Astrocyte (in vitro differentiated cells and primary cell): ENCODE measurements around the gene CD58. TPM values are rescaled to one million over a fixed set of nuclear protein-coding genes. Genes with fewer than 3 reads are reported as not detected.
A peak's percentile ranks its signal among the peaks of the same experiment; 100 is the strongest.

Source experiments
- DNase-seq: peaks from one replicate; pipeline ENCODE4 v3.0.0-alpha.2; 2010; ENCODE audit warnings: low read depth
- FAIRE-seq: peaks from 2 replicates; lab custom pipeline; 2011; peaks lifted over from hg19 to GRCh38; lab: Jason Lieb, UNC
- H2AFZ ChIP-seq: 2 replicates; pipeline ENCODE4 v1.6.0; 2012; ENCODE audit warnings: low read depth, low read length, inconsistent platforms
- H3K27ac ChIP-seq: 2 replicates; pipeline ENCODE4 v1.5.1; 2011; ENCODE audit warnings: low read depth, low read length, inconsistent platforms
- H3K27me3 ChIP-seq: 2 replicates; pipeline ENCODE4 v1.6.0; 2011; ENCODE audit warnings: low read length, inconsistent platforms; ENCODE audit not compliant: insufficient read depth
- H3K36me3 ChIP-seq: 2 replicates; pipeline ENCODE4 v1.5.1; 2011; ENCODE audit warnings: low read length, inconsistent platforms; ENCODE audit not compliant: insufficient read depth
- H3K4me1 ChIP-seq: 2 replicates; pipeline ENCODE4 v1.5.1; 2011; ENCODE audit warnings: low read length, inconsistent platforms; ENCODE audit not compliant: insufficient read depth
- H3K4me2 ChIP-seq: 2 replicates; pipeline ENCODE4 v1.6.0; 2012; ENCODE audit warnings: low read length, inconsistent platforms
- H3K4me3 ChIP-seq: 2 replicates; pipeline ENCODE4 v1.5.1; 2011; ENCODE audit warnings: low read depth, mild to moderate bottlenecking, low read length, inconsistent platforms; ENCODE audit not compliant: insufficient read depth
- H3K79me2 ChIP-seq: 2 replicates; pipeline ENCODE4 v1.6.0; 2012; ENCODE audit warnings: mild to moderate bottlenecking, low read length, inconsistent platforms; ENCODE audit not compliant: insufficient read depth
- H3K9ac ChIP-seq: 2 replicates; pipeline ENCODE4 v1.6.0; 2012; ENCODE audit warnings: mild to moderate bottlenecking, low read length, inconsistent platforms
- H3K9me3 ChIP-seq: 2 replicates; pipeline ENCODE4 v1.5.1; 2012; ENCODE audit warnings: low read depth, mild to moderate bottlenecking, low read length, inconsistent platforms; ENCODE audit not compliant: insufficient read depth
- H4K20me1 ChIP-seq: 2 replicates; pipeline ENCODE4 v1.6.0; 2012; ENCODE audit warnings: low read length, inconsistent platforms; ENCODE audit not compliant: insufficient read depth
- H3K27ac Mint-ChIP-seq: one replicate; pipeline ENCODE4 v1.8.0; 2021; ENCODE audit warnings: mild to moderate bottlenecking, mixed read lengths; ENCODE audit not compliant: unreplicated experiment
- H3K27me3 Mint-ChIP-seq: one replicate; pipeline ENCODE4 v1.8.0; 2021; ENCODE audit warnings: low read depth, mixed read lengths; ENCODE audit not compliant: unreplicated experiment
- H3K36me3 Mint-ChIP-seq: one replicate; pipeline ENCODE4 v1.8.0; 2021; ENCODE audit warnings: low read depth, mixed read lengths; ENCODE audit not compliant: unreplicated experiment
- H3K4me1 Mint-ChIP-seq: one replicate; pipeline ENCODE4 v1.8.0; 2021; ENCODE audit warnings: low read depth, mixed read lengths; ENCODE audit not compliant: unreplicated experiment
- H3K4me3 Mint-ChIP-seq: one replicate; pipeline ENCODE4 v1.8.0; 2021; ENCODE audit warnings: mild to moderate bottlenecking, moderate library complexity, mixed read lengths; ENCODE audit not compliant: unreplicated experiment
- H3K9me3 Mint-ChIP-seq: one replicate; pipeline ENCODE4 v1.8.0; 2021; ENCODE audit warnings: mild to moderate bottlenecking, mixed read lengths; ENCODE audit not compliant: unreplicated experiment
- CTCF ChIP-seq: IDR thresholded peaks from 2 replicates; pipeline ENCODE4 v1.5.1; 2011; ENCODE audit warnings: low read depth, mild to moderate bottlenecking, inconsistent platforms, low read length, moderate library complexity; ENCODE audit not compliant: insufficient read depth
- EZH2 ChIP-seq: IDR thresholded peaks from 2 replicates; pipeline ENCODE4 v1.6.1; 2012; ENCODE audit warnings: mild to moderate bottlenecking, low read length, inconsistent platforms; ENCODE audit not compliant: insufficient read depth
- total RNA-seq: library from RNA; stranded (reverse); gene quantifications from 2 replicates; pipeline ENCODE4 v1.2.1, GENCODE V29; 2021

Gene CD58
- total RNA-seq, 1 donor from 2014 or later, result 13.0 TPM

GRCh38 chr1:116514708-116515525 is 55.9 kb downstream of the CD58 start:
- no peak overlapping the region for H3K4me3 ChIP-seq
- no peaks in the 10 kb centered on the region for H3K36me3 ChIP-seq
- peak overlapping the region; percentile 14 for H3K27ac Mint-ChIP-seq
- TF ChIP-seq CTCF (no peak), EZH2 (no peak)
- H3K4me3 Mint-ChIP-seq, result no peak overlapping the region
- no peaks in the 10 kb centered on the region for H3K9me3 ChIP-seq
- H3K36me3 Mint-ChIP-seq, result peaks cover 17% of the 10 kb centered on the region
- no peaks in the 10 kb centered on the region for H3K79me2 ChIP-seq
- peak overlapping the region; percentile 24 for H3K9ac ChIP-seq
- H4K20me1 ChIP-seq, result no peaks in the 10 kb centered on the region
- DNase-seq (peak; percentile 89), FAIRE-seq (no peak)
- peak overlapping the region; percentile 44 for H3K27ac ChIP-seq
- peaks cover 6% of the 10 kb centered on the region for H3K4me1 Mint-ChIP-seq
- H3K4me2 ChIP-seq, result peak overlapping the region; percentile 39
- no peak overlapping the region for H2AFZ ChIP-seq
- peaks cover 5% of the 10 kb centered on the region for H3K9me3 Mint-ChIP-seq
- H3K4me1 ChIP-seq, result peaks cover 6% of the 10 kb centered on the region
- H3K27me3 Mint-ChIP-seq, result no peaks in the 10 kb centered on the region
- H3K27me3 ChIP-seq, result no peaks in the 10 kb centered on the region

GRCh38 chr1:116513956-116514355 is 56.9 kb downstream of the CD58 start:
- no peaks in the 10 kb centered on the region for H3K27me3 Mint-ChIP-seq
- H3K9me3 Mint-ChIP-seq, result peaks cover 5% of the 10 kb centered on the region
- Histone ChIP-seq H3K4me3 (no peak overlapping the region), H3K27me3 (no peaks in the 10 kb centered on the region), H3K27ac (no peak overlapping the region), H3K9me3 (no peaks in the 10 kb centered on the region), H3K4me2 (no peak overlapping the region), H3K9ac (no peak overlapping the region), H3K36me3 (no peaks in the 10 kb centered on the region), H2AFZ (no peak overlapping the region), H3K4me1 (peaks cover 15% of the 10 kb centered on the region), H3K79me2 (no peaks in the 10 kb centered on the region), H4K20me1 (no peaks in the 10 kb centered on the region)
- TF ChIP-seq EZH2 (no peak), CTCF (no peak)
- no peak for FAIRE-seq
- peaks cover 13% of the 10 kb centered on the region for H3K4me1 Mint-ChIP-seq
- H3K36me3 Mint-ChIP-seq, result peaks cover 17% of the 10 kb centered on the region
- no peak overlapping the region for H3K27ac Mint-ChIP-seq
- no peak overlapping the region for H3K4me3 Mint-ChIP-seq
- DNase-seq, result no peak

GRCh38 chr1:116511459-116512019 is 59.3 kb downstream of the CD58 start:
- H3K27ac Mint-ChIP-seq, result no peak overlapping the region

More at GRCh38 chr1:116511459-116512019, 59.3 kb downstream of the CD58 start:
- no peaks in the 10 kb centered on the region for H3K36me3 ChIP-seq
- FAIRE-seq, result no peak
- Mint-ChIP-seq H3K9me3 (peaks cover 5% of the 10 kb centered on the region), H3K36me3 (peaks cover 11% of the 10 kb centered on the region), H3K4me3 (no peak overlapping the region), H3K4me1 (peaks cover 21% of the 10 kb centered on the region), H3K27me3 (no peaks in the 10 kb centered on the region)
- H3K4me3 ChIP-seq, result no peak overlapping the region
- H3K4me1 ChIP-seq, result peaks cover 26% of the 10 kb centered on the region
- no peaks in the 10 kb centered on the region for H3K79me2 ChIP-seq
- DNase-seq, result no peak
- no peaks in the 10 kb centered on the region for H4K20me1 ChIP-seq
- no peak overlapping the region for H3K27ac ChIP-seq
- no peaks in the 10 kb centered on the region for H3K9me3 ChIP-seq
- no peaks in the 10 kb centered on the region for H3K27me3 ChIP-seq
- no peak overlapping the region for H3K9ac ChIP-seq
- H2AFZ ChIP-seq, result no peak overlapping the region
- H3K4me2 ChIP-seq, result no peak overlapping the region
- TF ChIP-seq EZH2, result no peak
